Measurements from ENCODE around the gene RGP1. TPM values are rescaled to one million over a fixed set of nuclear protein-coding genes. Genes with fewer than 3 reads are reported as not detected.
A peak's percentile ranks its signal among the peaks of the same experiment; 100 is the strongest.

Gene RGP1
- total RNA-seq, 1 experiment from 2014 or later = 33.7 TPM

GRCh38 chr9:35774907-35775635 is 26.0 kb downstream of the RGP1 start:
- Histone ChIP-seq H3K36me3 (no peaks in the 10 kb centered on the region), H3K9me3 (no peaks in the 10 kb centered on the region), H3K4me3 (no peak overlapping the region), H3K27me3 (peaks cover 9% of the 10 kb centered on the region)
- no peak for DNase-seq

- no peaks in the 10 kb centered on the region for H3K9me3 ChIP-seq
- H3K36me3 ChIP-seq = no peaks in the 10 kb centered on the region
- no peak for DNase-seq
- H3K4me3 ChIP-seq = no peak overlapping the region
- peaks cover 17% of the 10 kb centered on the region for H3K27me3 ChIP-seq
Observed at GRCh38 chr9:35776018-35776417, 26.9 kb downstream of the RGP1 start.

- H3K36me3 ChIP-seq = no peaks in the 10 kb centered on the region
- no peaks in the 10 kb centered on the region for H3K9me3 ChIP-seq
- DNase-seq = no peak
- H3K27me3 ChIP-seq = peaks cover 20% of the 10 kb centered on the region
- H3K4me3 ChIP-seq = no peak overlapping the region
Observed at GRCh38 chr9:35778496-35778895, 29.4 kb downstream of the RGP1 start.

- H3K27me3 ChIP-seq = peaks cover 20% of the 10 kb centered on the region
- H3K4me3 ChIP-seq = no peak overlapping the region
- DNase-seq = no peak
- H3K36me3 ChIP-seq = no peaks in the 10 kb centered on the region
- H3K9me3 ChIP-seq = no peaks in the 10 kb centered on the region
Observed at GRCh38 chr9:35781066-35781465, 32.0 kb downstream of the RGP1 start.

- Histone ChIP-seq H3K9me3 (no peaks in the 10 kb centered on the region), H3K4me3 (no peak overlapping the region), H3K36me3 (no peaks in the 10 kb centered on the region), H3K27me3 (peaks cover 20% of the 10 kb centered on the region)
- no peak for DNase-seq
Observed at GRCh38 chr9:35783418-35783817, 34.3 kb downstream of the RGP1 start.

GRCh38 chr9:35789541-35789940 is 40.5 kb downstream of the RGP1 start:
- Histone ChIP-seq H3K36me3 (no peaks in the 10 kb centered on the region), H3K9me3 (no peaks in the 10 kb centered on the region), H3K27me3 (no peaks in the 10 kb centered on the region; the same call in 1 of the 2 replicates), H3K4me3 (no peak overlapping the region)
- DNase-seq = no peak

- DNase-seq = no peak
- Histone ChIP-seq H3K4me3 (no peak overlapping the region), H3K9me3 (no peaks in the 10 kb centered on the region), H3K27me3 (no peaks in the 10 kb centered on the region; the same call in 1 of the 2 replicates), H3K36me3 (no peaks in the 10 kb centered on the region)
Observed at GRCh38 chr9:35790025-35790384, 40.9 kb downstream of the RGP1 start.

GRCh38 chr9:35790385-35791296 is 41.6 kb downstream of the RGP1 start:
- Histone ChIP-seq H3K4me3 (peak overlapping the region; percentile 5), H3K9me3 (no peaks in the 10 kb centered on the region), H3K27me3 (no peaks in the 10 kb centered on the region; the same call in 1 of the 2 replicates), H3K36me3 (no peaks in the 10 kb centered on the region)
- peak; percentile 91 for DNase-seq

GRCh38 chr9:35791297-35791921 is 42.3 kb downstream of the RGP1 start, which contains the start of gene NPR2:
TSS of gene NPR2 (plus strand) at chr9:35791591. CDS start at chr9:35792409, 818 bp downstream.
- Histone ChIP-seq H3K36me3 (peaks cover 3% of the 10 kb centered on the region; the same call in 1 of the 2 replicates), H3K4me3 (peak within 1 kb of the TSS; percentile 53), H3K27me3 (no peaks in the 10 kb centered on the region), H3K9me3 (no peaks in the 10 kb centered on the region)
- peak; percentile 72 for DNase-seq

GRCh38 chr9:35792024-35792813 is 43.1 kb downstream of the RGP1 start:
- Histone ChIP-seq H3K27me3 (no peaks in the 10 kb centered on the region), H3K36me3 (peaks cover 4% of the 10 kb centered on the region; the same call in 1 of the 2 replicates), H3K4me3 (peak overlapping the region; percentile 53), H3K9me3 (no peaks in the 10 kb centered on the region)
- no peak for DNase-seq

- no peak for DNase-seq
- Histone ChIP-seq H3K9me3 (no peaks in the 10 kb centered on the region), H3K27me3 (no peaks in the 10 kb centered on the region), H3K36me3 (peaks cover 4% of the 10 kb centered on the region; the same call in 1 of the 2 replicates), H3K4me3 (peak overlapping the region; percentile 1; the same call in 1 of the 2 replicates)
Observed at GRCh38 chr9:35792826-35793225, 43.7 kb downstream of the RGP1 start.

GRCh38 chr9:35793461-35793860 is 44.4 kb downstream of the RGP1 start:
- Histone ChIP-seq H3K9me3 (no peaks in the 10 kb centered on the region), H3K4me3 (peak overlapping the region; percentile 1; the same call in 1 of the 2 replicates), H3K27me3 (no peaks in the 10 kb centered on the region), H3K36me3 (peaks cover 4% of the 10 kb centered on the region; the same call in 1 of the 2 replicates)
- DNase-seq = no peak

- Histone ChIP-seq H3K27me3 (no peaks in the 10 kb centered on the region), H3K9me3 (no peaks in the 10 kb centered on the region), H3K4me3 (no peak overlapping the region), H3K36me3 (peaks cover 17% of the 10 kb centered on the region)
- no peak for DNase-seq
Observed at GRCh38 chr9:35795695-35796094, 46.6 kb downstream of the RGP1 start.

- H3K36me3 ChIP-seq = peaks cover 33% of the 10 kb centered on the region
- no peak for DNase-seq
- no peaks in the 10 kb centered on the region for H3K9me3 ChIP-seq
- H3K4me3 ChIP-seq = no peak overlapping the region
- no peaks in the 10 kb centered on the region for H3K27me3 ChIP-seq
Observed at GRCh38 chr9:35797311-35798109, 48.4 kb downstream of the RGP1 start.

GRCh38 chr9:35798658-35799374 is 49.7 kb downstream of the RGP1 start:
- H3K27me3 ChIP-seq = no peaks in the 10 kb centered on the region
- H3K9me3 ChIP-seq = no peaks in the 10 kb centered on the region
- peak; percentile 56 for DNase-seq
- no peak overlapping the region for H3K4me3 ChIP-seq
- peaks cover 43% of the 10 kb centered on the region for H3K36me3 ChIP-seq

All from MG63 (cell line).